HepG2 (cell line): ENCODE data around the gene SIGLEC1. TPM values are rescaled to one million over a fixed set of nuclear protein-coding genes. Genes with fewer than 3 reads are reported as not detected.

ENCODE experiments used
- CREM ChIP-seq, 2 experiments: sonication (generic) in 1 of 2; formaldehyde crosslinking in 1 of 2; IDR thresholded peaks; 2 replicates each; pipeline versions ENCODE4 v1.4.0 to v1.6.1; 2016 to 2020; ENCODE audit warnings: antibody characterized with exemption in 1 of 2, mild to moderate bottlenecking in 1 of 2, missing genetic modification reagents in 1 of 2
- FOSL2 ChIP-seq: sonication (generic); formaldehyde crosslinking; IDR thresholded peaks from 2 replicates; pipeline ENCODE4 v1.4.0; 2020; ENCODE audit warnings: missing genetic modification reagents
- HNRNPH1 ChIP-seq: fragments of 200-400 bp; formaldehyde crosslinking; optimal IDR thresholded peaks from 2 replicates; pipeline ENCODE3; 2017; ENCODE audit warnings: mild to moderate bottlenecking, low read depth, low read length
- LCORL ChIP-seq, 2 experiments: fragments of 450-650 bp in 1 of 2; sonication (generic) in 1 of 2; formaldehyde crosslinking in 1 of 2; IDR thresholded peaks; 2 replicates each; pipeline versions ENCODE4 v1.5.0 to v1.6.1; 2017 to 2020; ENCODE audit warnings: antibody characterized with exemption in 1 of 2, missing genetic modification reagents in 1 of 2
- NR2F1 ChIP-seq, 2 experiments: fragments of 450-650 bp in 1 of 2; formaldehyde crosslinking in 1 of 2; IDR thresholded peaks; 2 replicates each; pipeline versions ENCODE4 v1.5.0 to v1.6.1; 2016 to 2020; ENCODE audit warnings: mild to moderate bottlenecking in 1 of 2, missing compliant biosample characterization in 1 of 2, missing genetic modification reagents in 1 of 2, moderate library complexity in 1 of 2
- SMARCE1 ChIP-seq: fragments of 450-650 bp; IDR thresholded peaks from 2 replicates; pipeline ENCODE4 v1.6.1; 2017; ENCODE audit warnings: borderline replicate concordance
- SOX13 ChIP-seq, 3 experiments: fragments of 450-650 bp in 1 of 3; sonication (generic) in 1 of 3; formaldehyde crosslinking in 1 of 3; IDR thresholded peaks in 2 of 3; conservative IDR thresholded peaks in 1 of 3; 2 replicates each; pipeline versions ENCODE4 v1.5.0 to v1.6.1; 2016 to 2020; ENCODE audit warnings: antibody characterized with exemption in 1 of 3, mild to moderate bottlenecking in 1 of 3, missing compliant biosample characterization in 1 of 3, missing genetic modification reagents in 1 of 3, moderate library complexity in 1 of 3
- SOX6 ChIP-seq, 2 experiments: fragments of 450-650 bp in 1 of 2; sonication (generic) in 1 of 2; formaldehyde crosslinking in 1 of 2; IDR thresholded peaks; 2 replicates each; pipeline versions ENCODE4 v1.4.0 to v1.6.1; 2017 to 2020; ENCODE audit warnings: antibody characterized with exemption in 1 of 2, mild to moderate bottlenecking in 1 of 2, missing genetic modification reagents in 1 of 2
- ZFP36 ChIP-seq: fragments of 150-350 bp; IDR thresholded peaks from 2 replicates; pipeline ENCODE4 v1.6.1; 2018; ENCODE audit warnings: borderline replicate concordance, low read length, low read depth; ENCODE audit not compliant: partially characterized antibody
- ZNF225 ChIP-seq: sonication (generic); formaldehyde crosslinking; IDR thresholded peaks from 2 replicates; pipeline ENCODE4 v1.4.0; 2020; ENCODE audit warnings: mild to moderate bottlenecking, missing genetic modification reagents
- ZNF776 ChIP-seq: sonication (generic); formaldehyde crosslinking; IDR thresholded peaks from 2 replicates; pipeline ENCODE4 v1.4.0; 2020; ENCODE audit warnings: mild to moderate bottlenecking, missing genetic modification reagents
- polyA plus RNA-seq, 8 experiments: library from polyadenylated mRNA; depleted of rRNA in 3 of 8; stranded (reverse) in 7 of 8; unstranded in 1 of 8; fragments of >200 nt; fragmentation: Illumina TruSeq in 4 of 8; extraction: Trizol in 4 of 8; gene quantifications; 2 replicates each; pipeline versions ENCODE4 v1.2.1 to v1.2.3, GENCODE V29; 2011 to 2016; ENCODE audit warnings: low read depth in 4 of 8, missing spikeins in 1 of 8, mixed read lengths in 1 of 8; ENCODE audit not compliant: insufficient read depth in 1 of 8
- total RNA-seq, 5 experiments: library from RNA; depleted of rRNA; stranded (reverse); fragments of >200 nt; fragmentation: Illumina TruSeq; extraction: Trizol; gene quantifications; 2 replicates each; pipeline ENCODE4 v1.2.3, GENCODE V29; 2016; ENCODE audit warnings: low read depth in 1 of 5
- TF ChIP-seq, protein P1 (sequence below): sonication (generic); formaldehyde crosslinking; IDR thresholded peaks from 2 replicates; pipeline ENCODE4 v1.4.0; 2020; ENCODE audit warnings: missing genetic modification reagents
- TF ChIP-seq, protein P2 (sequence below): sonication (generic); formaldehyde crosslinking; IDR thresholded peaks from 2 replicates; pipeline ENCODE4 v1.8.0; 2023; ENCODE audit warnings: mild to moderate bottlenecking, missing genetic modification reagents
- TF ChIP-seq, protein P3 (sequence below): sonication (generic); formaldehyde crosslinking; IDR thresholded peaks from 2 replicates; pipeline ENCODE4 v1.4.0; 2020; ENCODE audit warnings: missing genetic modification reagents, borderline replicate concordance
- TF ChIP-seq, protein P4 (sequence below): sonication (generic); formaldehyde crosslinking; IDR thresholded peaks from 2 replicates; pipeline ENCODE4 v1.5.1; 2020; ENCODE audit warnings: mild to moderate bottlenecking, missing genetic modification reagents, moderate library complexity

The SIGLEC1 gene
- total and polyA plus RNA-seq, 2 of the 13 experiments (the other 11 are each of a cell fraction or from before 2014, with no cell fraction given): 0.01 TPM; not detected in 1

DNA sequence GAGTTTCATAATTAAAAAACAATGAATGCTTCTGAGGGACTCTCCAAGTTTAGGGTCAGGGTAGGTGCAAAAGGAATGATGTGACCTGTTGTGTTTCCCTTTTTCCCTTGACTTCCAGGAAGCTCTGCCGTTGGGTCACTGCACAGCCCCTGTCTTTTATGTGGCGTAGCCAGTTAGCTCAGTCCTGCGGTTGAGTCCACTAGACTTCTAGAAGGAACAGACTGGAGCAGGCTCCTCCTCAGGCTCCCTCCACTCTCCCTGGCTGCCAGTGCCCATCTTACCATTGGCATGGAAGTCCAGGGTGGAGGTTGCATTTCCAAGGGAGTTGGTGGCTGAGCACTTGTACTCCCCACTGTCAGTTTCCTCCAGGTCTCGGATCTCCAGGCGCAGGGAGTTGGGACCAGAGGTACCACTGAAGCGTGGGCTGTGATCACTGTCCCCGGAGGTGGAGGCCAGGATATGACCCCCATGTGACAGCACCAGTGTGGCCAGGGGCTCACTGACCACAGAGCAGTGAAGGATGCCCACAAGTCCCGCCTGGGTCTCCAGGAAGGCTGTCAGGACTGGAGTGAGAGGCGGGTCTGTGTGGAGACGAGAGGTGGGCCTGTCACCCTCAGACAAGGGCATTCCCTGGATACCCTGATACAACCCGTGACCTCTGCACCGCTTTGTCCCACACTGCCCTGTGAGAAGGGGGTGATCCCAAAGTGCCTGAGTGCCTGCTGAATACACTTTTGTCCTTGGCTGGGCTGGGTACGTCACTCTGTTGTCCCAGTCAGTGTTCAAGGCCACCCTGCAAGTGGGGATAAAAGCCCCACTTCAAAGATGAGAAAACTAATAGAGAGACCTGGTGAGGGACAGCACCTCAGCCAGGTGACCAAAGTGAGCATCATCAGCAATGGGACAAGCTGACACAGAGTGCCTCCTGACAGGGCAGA lies 11.1 kb downstream of the SIGLEC1 start (continued):
- TF ChIP-seq SOX6 (IDR thresholded peaks at IDR 0.05) (no peak), SOX6 (CRISPR knock-in tag; IDR thresholded peaks at IDR 0.05) (peak; percentile 51; the same call in 1 of the 2 replicates), SOX13 (IDR thresholded peaks at IDR 0.05) (no peak), SOX13 (CRISPR knock-in tag; conservative IDR thresholded peaks at IDR 0.05 in 1 of 2, IDR thresholded peaks at IDR 0.05 in 1 of 2) (peak in 1 of 2 experiments; percentile 18; a peak in 1 of 4 replicates), ZNF225 (CRISPR knock-in tag) (no peak), SMARCE1 (no peak), CREM (IDR thresholded peaks at IDR 0.05) (no peak), CREM (CRISPR knock-in tag; IDR thresholded peaks at IDR 0.05) (no peak), NR2F1 (CRISPR knock-in tag; IDR thresholded peaks at IDR 0.05) (no peak), FOSL2 (no peak), HNRNPH1 (no peak), ZFP36 (no peak), LCORL (IDR thresholded peaks at IDR 0.05) (no peak), LCORL (CRISPR knock-in tag; IDR thresholded peaks at IDR 0.05) (0 out of 2 replicates have a peak, but pooled peaks have one; percentile 40), ZNF776 (CRISPR knock-in tag) (0 out of 2 replicates have a peak, but pooled peaks have one; percentile 4)
- TF ChIP-seq, protein P1, sequence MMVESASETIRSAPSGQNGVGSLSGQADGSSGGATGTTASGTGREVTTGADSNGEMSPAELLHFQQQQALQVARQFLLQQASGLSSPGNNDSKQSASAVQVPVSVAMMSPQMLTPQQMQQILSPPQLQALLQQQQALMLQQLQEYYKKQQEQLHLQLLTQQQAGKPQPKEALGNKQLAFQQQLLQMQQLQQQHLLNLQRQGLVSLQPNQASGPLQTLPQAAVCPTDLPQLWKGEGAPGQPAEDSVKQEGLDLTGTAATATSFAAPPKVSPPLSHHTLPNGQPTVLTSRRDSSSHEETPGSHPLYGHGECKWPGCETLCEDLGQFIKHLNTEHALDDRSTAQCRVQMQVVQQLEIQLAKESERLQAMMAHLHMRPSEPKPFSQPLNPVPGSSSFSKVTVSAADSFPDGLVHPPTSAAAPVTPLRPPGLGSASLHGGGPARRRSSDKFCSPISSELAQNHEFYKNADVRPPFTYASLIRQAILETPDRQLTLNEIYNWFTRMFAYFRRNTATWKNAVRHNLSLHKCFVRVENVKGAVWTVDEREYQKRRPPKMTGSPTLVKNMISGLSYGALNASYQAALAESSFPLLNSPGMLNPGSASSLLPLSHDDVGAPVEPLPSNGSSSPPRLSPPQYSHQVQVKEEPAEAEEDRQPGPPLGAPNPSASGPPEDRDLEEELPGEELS (CRISPR knock-in tag): no peak
- TF ChIP-seq, protein P2, sequence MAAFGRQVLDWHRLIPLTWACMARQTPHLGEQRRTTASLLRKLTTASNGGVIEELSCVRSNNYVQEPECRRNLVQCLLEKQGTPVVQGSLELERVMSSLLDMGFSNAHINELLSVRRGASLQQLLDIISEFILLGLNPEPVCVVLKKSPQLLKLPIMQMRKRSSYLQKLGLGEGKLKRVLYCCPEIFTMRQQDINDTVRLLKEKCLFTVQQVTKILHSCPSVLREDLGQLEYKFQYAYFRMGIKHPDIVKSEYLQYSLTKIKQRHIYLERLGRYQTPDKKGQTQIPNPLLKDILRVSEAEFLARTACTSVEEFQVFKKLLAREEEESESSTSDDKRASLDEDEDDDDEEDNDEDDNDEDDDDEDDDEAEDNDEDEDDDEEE (CRISPR knock-in tag): no peak
- TF ChIP-seq, protein P3, sequence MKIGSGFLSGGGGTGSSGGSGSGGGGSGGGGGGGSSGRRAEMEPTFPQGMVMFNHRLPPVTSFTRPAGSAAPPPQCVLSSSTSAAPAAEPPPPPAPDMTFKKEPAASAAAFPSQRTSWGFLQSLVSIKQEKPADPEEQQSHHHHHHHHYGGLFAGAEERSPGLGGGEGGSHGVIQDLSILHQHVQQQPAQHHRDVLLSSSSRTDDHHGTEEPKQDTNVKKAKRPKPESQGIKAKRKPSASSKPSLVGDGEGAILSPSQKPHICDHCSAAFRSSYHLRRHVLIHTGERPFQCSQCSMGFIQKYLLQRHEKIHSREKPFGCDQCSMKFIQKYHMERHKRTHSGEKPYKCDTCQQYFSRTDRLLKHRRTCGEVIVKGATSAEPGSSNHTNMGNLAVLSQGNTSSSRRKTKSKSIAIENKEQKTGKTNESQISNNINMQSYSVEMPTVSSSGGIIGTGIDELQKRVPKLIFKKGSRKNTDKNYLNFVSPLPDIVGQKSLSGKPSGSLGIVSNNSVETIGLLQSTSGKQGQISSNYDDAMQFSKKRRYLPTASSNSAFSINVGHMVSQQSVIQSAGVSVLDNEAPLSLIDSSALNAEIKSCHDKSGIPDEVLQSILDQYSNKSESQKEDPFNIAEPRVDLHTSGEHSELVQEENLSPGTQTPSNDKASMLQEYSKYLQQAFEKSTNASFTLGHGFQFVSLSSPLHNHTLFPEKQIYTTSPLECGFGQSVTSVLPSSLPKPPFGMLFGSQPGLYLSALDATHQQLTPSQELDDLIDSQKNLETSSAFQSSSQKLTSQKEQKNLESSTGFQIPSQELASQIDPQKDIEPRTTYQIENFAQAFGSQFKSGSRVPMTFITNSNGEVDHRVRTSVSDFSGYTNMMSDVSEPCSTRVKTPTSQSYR: 0 out of 2 replicates have a peak, but pooled peaks have one; percentile 15
- TF ChIP-seq, protein P4, sequence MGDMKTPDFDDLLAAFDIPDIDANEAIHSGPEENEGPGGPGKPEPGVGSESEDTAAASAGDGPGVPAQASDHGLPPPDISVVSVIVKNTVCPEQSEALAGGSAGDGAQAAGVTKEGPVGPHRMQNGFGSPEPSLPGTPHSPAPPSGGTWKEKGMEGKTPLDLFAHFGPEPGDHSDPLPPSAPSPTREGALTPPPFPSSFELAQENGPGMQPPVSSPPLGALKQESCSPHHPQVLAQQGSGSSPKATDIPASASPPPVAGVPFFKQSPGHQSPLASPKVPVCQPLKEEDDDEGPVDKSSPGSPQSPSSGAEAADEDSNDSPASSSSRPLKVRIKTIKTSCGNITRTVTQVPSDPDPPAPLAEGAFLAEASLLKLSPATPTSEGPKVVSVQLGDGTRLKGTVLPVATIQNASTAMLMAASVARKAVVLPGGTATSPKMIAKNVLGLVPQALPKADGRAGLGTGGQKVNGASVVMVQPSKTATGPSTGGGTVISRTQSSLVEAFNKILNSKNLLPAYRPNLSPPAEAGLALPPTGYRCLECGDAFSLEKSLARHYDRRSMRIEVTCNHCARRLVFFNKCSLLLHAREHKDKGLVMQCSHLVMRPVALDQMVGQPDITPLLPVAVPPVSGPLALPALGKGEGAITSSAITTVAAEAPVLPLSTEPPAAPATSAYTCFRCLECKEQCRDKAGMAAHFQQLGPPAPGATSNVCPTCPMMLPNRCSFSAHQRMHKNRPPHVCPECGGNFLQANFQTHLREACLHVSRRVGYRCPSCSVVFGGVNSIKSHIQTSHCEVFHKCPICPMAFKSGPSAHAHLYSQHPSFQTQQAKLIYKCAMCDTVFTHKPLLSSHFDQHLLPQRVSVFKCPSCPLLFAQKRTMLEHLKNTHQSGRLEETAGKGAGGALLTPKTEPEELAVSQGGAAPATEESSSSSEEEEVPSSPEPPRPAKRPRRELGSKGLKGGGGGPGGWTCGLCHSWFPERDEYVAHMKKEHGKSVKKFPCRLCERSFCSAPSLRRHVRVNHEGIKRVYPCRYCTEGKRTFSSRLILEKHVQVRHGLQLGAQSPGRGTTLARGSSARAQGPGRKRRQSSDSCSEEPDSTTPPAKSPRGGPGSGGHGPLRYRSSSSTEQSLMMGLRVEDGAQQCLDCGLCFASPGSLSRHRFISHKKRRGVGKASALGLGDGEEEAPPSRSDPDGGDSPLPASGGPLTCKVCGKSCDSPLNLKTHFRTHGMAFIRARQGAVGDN (CRISPR knock-in tag): peak; percentile 39
